Ishikawa (cell line): ENCODE measurements around the gene CPNE4.

Experiments
- CEBPB ChIP-seq: IDR thresholded peaks from 2 replicates; pipeline ENCODE4 v1.6.1; 2012
- CREB1 ChIP-seq: IDR thresholded peaks from 2 replicates; pipeline ENCODE4 v1.6.1; 2012; ENCODE audit warnings: low read depth
- EGR1 ChIP-seq: IDR thresholded peaks from 2 replicates; pipeline ENCODE4 v1.6.1; 2012
- EP300 ChIP-seq: IDR thresholded peaks from 2 replicates; pipeline ENCODE4 v1.6.1; 2012; ENCODE audit warnings: borderline replicate concordance
- FOXM1 ChIP-seq: IDR thresholded peaks from 2 replicates; pipeline ENCODE4 v1.6.1; 2012; ENCODE audit warnings: low read depth, borderline replicate concordance
- MAX ChIP-seq: IDR thresholded peaks from 2 replicates; pipeline ENCODE4 v1.6.1; 2012
- NFIC ChIP-seq: IDR thresholded peaks from 2 replicates; pipeline ENCODE4 v1.6.1; 2012
- RAD21 ChIP-seq: IDR thresholded peaks from 2 replicates; pipeline ENCODE4 v1.6.1; 2012; ENCODE audit warnings: low read depth
- REST ChIP-seq: IDR thresholded peaks from 2 replicates; pipeline ENCODE4 v1.6.1; 2012; ENCODE audit warnings: low read depth, mild to moderate bottlenecking
- TAF1 ChIP-seq: IDR thresholded peaks from 2 replicates; pipeline ENCODE4 v1.6.1; 2012; ENCODE audit warnings: low read depth, mild to moderate bottlenecking
- TCF12 ChIP-seq: IDR thresholded peaks from 2 replicates; pipeline ENCODE4 v1.6.1; 2012; ENCODE audit warnings: low read depth
- TEAD4 ChIP-seq: IDR thresholded peaks from 2 replicates; pipeline ENCODE4 v1.6.1; 2012
- USF1 ChIP-seq: IDR thresholded peaks from 2 replicates; pipeline ENCODE4 v1.6.1; 2012
- YY1 ChIP-seq: IDR thresholded peaks from 2 replicates; pipeline ENCODE4 v1.6.1; 2012; ENCODE audit warnings: low read depth
- ZBTB7A ChIP-seq: IDR thresholded peaks from 2 replicates; pipeline ENCODE4 v1.6.1; 2012; ENCODE audit warnings: low read depth

The CPNE4 gene

GRCh38 chr3:131491084-131491483 is 543.7 kb downstream of the CPNE4 start:
- TF ChIP-seq TEAD4 (no peak), RAD21 (no peak), EGR1 (no peak), REST (no peak), CREB1 (no peak), NFIC (no peak), MAX (no peak), TCF12 (no peak)

- TF ChIP-seq TCF12 (no peak), CREB1 (no peak), NFIC (no peak)
Measured at GRCh38 chr3:131485119-131485518, 549.7 kb downstream of the CPNE4 start.

- no peak for TF ChIP-seq TCF12
- no peak for TF ChIP-seq USF1
- no peak for TF ChIP-seq TEAD4
- no peak for TF ChIP-seq FOXM1
- TF ChIP-seq RAD21, result no peak
- TF ChIP-seq NFIC, result no peak
- no peak for TF ChIP-seq YY1
- no peak for TF ChIP-seq EP300
- no peak for TF ChIP-seq CREB1
- TF ChIP-seq EGR1, result no peak
- TF ChIP-seq TAF1, result no peak
- TF ChIP-seq ZBTB7A, result no peak
- no peak for TF ChIP-seq CEBPB
- TF ChIP-seq REST, result no peak
- TF ChIP-seq MAX, result no peak
Measured at GRCh38 chr3:131484496-131485111, 550.2 kb downstream of the CPNE4 start.
